NCI-H526 (cell line): ENCODE results near the gene AKTIP.
"Not testable (repeated sequence)": the region's sequence is repeated elsewhere in the genome, so short reads cannot be mapped to it uniquely, and the experiment has no call there.

ENCODE experiments used
- DNase-seq, 2 experiments: peaks; one replicate each; lab custom pipeline; 2025; lab: John Stamatoyannopoulos, UW

The AKTIP gene

GRCh38 chr16:53515259-53515658 lies 12.2 kb upstream of the AKTIP start:
- DNase-seq = no peak

- DNase-seq = not testable (repeated sequence)
Observed at GRCh38 chr16:53512795-53513194, 9.8 kb upstream of the AKTIP start.

GRCh38 chr16:53511403-53512280 lies 8.6 kb upstream of the AKTIP start:
- no peak for DNase-seq

GRCh38 chr16:53511084-53511402 lies 8.0 kb upstream of the AKTIP start:
- DNase-seq = no peak

- DNase-seq = no peak
Observed at GRCh38 chr16:53510704-53511070, 7.7 kb upstream of the AKTIP start.

- DNase-seq = peak; percentile 9 to 57
Observed at GRCh38 chr16:53509906-53510703, 7.1 kb upstream of the AKTIP start.

GRCh38 chr16:53507464-53508179 lies 4.6 kb upstream of the AKTIP start:
- DNase-seq = no peak

- no peak for DNase-seq
Observed at GRCh38 chr16:53506254-53506653, 3.2 kb upstream of the AKTIP start.

GRCh38 chr16:53504665-53505064 lies 1.7 kb upstream of the AKTIP start:
- DNase-seq = no peak

- no peak for DNase-seq
Observed at GRCh38 chr16:53503991-53504663, 1.1 kb upstream of the AKTIP start.

- DNase-seq = peak; percentile 98
Observed at GRCh38 chr16:53503270-53503923, 388 bp upstream of the AKTIP start.

GRCh38 chr16:53501216-53501859 lies 1.7 kb downstream of the AKTIP start:
- DNase-seq = no peak

GRCh38 chr16:53498984-53499383 lies 4.0 kb downstream of the AKTIP start:
- DNase-seq = no peak

- DNase-seq = no peak
Observed at GRCh38 chr16:53495325-53495724, 7.7 kb downstream of the AKTIP start.

GRCh38 chr16:53494636-53495035 lies 8.4 kb downstream of the AKTIP start:
- DNase-seq = no peak

GRCh38 chr16:53492503-53492902 lies 10.5 kb downstream of the AKTIP start:
- no peak for DNase-seq

GRCh38 chr16:53489755-53490154 lies 13.3 kb downstream of the AKTIP start:
- DNase-seq = no peak

- DNase-seq = no peak
Observed at GRCh38 chr16:53486230-53486629, 16.8 kb downstream of the AKTIP start.

- DNase-seq = no peak
Observed at GRCh38 chr16:53484542-53484941, 18.5 kb downstream of the AKTIP start.

- no peak for DNase-seq
Observed at GRCh38 chr16:53482123-53482522, 20.9 kb downstream of the AKTIP start.

- DNase-seq = no peak
Observed at GRCh38 chr16:53480394-53480793, 22.6 kb downstream of the AKTIP start.
